HUDEP-2 (cell line): Measurements from ENCODE around the gene ARHGEF4.

Source experiments
- DNase-seq, 76 experiments: peaks; one replicate each; lab custom pipeline; 2025; ENCODE audit not compliant: unreplicated experiment in 76 of 76; lab: John Stamatoyannopoulos, UW

The ARHGEF4 gene

DNA sequence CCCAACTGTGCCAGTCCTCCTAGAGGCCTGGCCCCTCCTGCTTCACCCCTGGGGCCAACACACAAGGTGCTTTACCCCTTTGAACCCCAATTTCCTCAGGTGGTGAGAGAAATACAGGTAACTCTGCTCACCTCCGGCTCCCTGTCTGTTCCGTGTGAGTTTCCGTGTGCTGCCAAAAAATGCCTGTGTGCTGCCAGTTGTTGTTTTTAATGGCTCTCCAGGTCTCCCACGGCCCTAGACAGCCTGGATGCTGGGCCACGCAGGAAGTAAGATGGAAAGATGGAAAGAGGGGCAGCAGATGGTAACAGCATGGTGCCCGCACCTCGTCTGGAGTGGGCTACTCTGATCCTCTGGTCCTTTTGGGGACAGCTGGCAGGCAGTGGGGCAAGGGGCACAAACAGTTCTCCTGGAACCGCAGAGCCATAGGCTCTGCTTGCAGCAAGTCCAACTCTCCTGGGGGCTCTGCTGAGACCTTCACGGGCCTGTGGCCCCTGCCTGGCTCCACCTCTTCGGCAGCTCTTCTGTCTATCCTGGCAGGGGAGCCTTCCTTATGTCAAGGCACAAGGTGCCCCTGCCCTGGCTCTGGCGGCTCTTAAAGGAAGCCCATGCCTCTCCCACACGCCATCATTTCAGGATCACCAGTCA is 4.3 kb upstream of the ARHGEF4 start:
- no peak for DNase-seq

DNA sequence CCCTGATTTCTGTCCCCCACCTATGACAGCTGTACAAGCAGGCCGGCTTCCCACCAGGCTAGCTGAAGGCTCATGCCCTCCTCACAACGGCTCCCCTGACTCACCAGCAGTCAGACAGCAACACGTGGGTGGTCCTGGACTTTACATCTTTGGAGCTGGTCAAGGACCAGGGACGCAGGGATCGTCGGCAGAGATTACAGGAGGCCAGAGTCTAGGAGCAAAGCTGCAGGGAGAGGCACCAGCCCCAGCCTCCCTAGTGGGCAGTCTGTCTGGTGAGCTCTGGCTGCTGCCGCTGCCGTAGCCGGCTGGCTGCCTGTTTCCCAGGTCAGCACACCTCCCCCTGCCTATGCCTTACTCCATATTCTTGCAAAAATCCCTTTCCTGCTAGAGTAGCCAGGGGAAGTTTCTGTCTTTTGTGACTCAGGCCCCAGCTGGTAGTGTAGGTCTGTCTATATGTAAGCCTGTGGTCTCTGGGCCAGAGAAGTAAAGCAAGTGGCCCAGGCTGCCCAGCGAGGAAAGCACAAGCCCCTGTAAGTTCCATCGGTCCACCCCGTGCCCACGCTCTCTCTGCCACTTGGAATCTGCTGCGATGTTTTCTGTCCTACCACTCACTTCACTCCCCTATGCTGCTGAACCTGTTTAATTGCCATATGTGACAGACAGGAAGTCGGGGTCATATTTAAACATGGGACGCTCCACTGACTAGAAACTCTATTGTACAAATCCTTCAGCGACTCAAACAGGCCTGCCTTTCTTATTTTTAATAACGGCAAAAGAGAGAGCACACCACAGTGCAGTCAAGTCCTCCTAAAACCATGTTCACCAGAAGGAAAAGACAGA is 2.4 kb upstream of the ARHGEF4 start:
- no peak for DNase-seq

DNA sequence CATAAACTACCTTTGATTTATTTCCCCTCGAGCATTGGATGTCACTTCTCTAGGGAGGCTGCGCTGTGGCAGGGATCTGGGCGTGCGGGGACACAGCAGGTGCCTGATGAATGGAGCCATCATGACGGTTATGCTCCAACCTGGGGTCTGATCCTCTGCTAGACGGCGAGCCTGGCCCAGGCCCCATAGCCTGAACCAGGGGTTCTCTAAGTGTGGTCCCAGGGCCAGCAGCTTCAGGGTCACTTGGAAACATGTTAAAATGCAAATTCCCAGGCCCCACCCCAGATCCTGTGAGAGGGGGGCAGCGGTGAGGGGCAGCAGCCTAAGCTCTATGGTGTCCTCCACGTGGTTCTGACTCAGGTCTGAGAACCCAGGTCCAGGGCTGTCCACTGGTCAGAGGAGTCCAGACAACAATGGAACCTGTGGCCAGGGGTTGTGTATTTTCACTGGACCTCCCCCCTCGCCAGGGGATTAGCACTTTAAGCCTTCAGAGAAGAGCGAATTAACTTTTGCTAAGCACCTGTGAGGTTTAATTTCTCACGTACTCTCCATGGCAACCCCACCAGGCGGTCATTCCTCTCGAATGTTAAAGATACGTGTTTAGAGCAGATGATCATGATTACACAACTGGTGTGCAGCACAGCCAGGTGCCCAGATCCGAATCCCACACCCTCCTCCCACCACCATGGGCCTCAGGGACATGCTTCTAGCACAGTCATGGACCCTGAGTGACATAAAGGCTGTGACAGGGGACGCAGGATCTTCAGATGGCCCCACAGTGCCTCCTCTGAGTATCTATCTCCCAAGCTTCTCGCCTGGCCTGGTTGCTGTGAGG is 1.6 kb upstream of the ARHGEF4 start:
- DNase-seq = no peak

DNA sequence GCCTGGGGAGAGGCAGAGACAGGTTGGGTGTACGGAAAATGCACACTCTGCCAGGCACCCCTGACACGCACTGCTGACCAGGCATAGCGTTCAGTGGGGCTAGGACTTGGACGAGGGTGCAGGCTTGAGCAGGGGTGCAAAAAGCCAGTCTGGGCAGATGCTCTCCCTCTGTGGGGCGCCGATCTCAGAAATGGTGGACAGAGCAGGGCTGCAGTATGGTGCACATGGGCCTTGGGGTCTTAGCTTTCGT is 1.0 kb upstream of the ARHGEF4 start:
- DNase-seq = no peak

DNA sequence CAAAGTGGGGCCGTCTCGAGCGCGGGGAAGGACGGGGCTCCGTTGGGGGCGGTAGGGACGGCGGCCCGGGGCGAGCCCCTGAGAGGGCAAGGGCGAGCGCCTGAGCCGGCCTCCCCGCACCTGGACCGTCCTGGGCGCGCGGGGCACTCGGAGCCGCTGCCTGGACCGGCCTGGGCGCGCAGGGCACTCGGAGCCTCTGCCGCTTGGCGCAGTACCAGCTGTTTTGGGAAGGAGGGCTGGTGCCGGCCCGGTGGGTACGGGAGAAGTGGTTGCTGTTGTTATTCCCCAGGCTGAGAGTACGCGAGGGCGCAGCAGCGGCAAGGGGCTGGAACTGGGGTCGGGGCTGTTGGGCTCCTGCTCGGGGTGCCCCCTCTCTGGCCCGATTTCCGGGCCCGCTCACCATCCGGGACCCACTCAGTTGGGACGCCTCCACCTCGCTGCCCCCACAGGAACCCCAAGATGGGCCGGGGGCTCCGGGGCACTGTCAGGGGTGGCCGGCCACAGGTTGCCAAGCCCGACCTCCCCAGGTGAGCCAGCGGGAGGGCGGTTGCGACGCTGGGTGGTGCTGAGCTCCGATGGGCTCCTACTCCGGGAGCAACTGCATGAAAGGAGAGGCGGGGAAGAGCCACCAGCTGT is 579 bp downstream of the ARHGEF4 start:
- no peak for DNase-seq

DNA sequence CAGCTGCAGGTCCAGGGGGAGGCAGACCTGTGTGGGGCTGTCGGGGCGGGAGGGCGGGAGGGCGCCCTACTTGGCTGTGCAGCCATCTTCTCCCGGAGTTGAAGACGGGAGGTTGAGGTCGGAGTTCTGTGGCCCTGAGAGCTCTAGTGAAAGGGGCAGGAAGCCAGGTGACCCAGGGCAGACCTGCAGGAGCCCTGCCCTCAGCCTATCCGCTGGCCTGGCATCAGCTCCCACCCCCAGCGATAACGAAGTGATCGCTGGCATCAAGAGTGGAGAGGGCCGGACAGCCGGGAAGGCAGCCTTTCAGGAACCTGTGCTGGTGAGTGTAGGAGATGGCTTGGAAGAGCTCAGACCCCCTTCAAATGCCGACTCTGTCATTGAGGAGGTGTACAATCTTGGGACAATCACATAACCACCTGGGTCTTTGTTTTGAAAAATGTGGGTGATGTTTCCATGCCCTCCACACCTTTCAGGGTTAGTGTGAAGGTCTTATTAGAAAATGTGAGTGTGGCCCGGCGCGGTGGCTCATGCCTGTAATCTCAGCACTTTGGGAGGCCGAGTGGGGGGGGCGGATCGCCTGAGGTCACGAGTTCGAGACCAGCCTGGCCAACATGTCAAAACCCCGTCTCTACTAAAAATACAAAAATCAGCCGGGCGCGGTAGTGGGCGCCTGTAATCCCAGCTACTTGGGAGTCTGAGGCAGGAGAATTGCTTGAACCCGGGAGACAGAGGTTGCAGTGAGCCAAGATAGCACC is 1.3 kb downstream of the ARHGEF4 start:
- DNase-seq = no peak

DNA sequence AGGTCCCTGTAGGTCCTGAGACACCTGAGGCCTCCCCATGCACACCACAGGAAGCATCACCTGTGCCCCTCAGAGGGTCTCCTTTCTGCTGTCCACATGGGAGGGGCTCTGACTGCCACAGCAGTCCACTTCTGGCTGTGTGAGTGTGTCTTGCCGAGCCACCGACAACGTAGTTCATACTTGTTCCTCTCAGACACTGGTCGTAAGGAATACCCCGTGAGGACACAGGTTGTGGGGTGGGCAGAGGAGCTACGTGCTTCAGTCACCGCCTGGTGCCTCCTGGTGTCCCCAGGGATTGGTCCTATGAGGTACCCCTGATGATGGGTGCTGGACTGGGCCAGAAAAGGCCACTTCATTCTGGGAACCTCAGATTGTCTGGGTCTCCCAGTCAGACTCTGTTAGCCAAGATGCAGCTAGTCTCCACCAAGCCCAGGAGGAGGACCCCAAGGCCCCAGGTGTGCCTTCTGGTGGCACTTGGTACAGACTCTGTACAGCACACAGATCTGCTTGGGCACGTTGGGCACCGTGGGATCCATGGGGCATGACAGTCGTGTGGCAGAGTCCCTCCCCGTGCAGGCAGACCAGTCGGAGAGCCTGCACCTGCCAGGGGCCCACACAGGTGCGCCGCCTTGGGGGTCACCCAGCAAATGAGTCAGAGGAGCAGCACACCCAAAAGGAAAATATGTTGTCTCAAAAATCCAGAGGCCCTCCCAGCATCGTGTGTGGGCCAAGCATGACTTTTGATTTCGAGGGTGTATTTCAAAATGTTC is 2.5 kb downstream of the ARHGEF4 start:
- no peak for DNase-seq

DNA sequence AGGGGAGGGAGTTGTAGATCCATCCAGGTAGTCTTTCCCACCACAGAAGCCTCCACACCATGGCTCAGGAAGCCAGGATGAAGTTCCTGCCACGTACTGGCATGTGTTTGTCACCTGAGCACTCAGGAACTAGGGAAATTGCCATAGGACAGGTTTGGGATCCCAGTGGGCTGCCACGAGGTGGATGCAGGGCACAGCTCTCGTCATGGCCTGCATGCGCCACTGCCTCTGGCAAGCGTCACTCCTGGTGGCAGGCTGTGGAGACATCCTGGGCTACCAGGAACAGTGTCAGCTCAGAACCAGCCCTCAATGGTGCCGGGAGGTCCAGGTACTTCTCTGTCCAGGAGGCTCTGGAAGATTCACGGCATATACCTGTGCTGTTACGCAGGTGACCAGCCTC is 3.8 kb downstream of the ARHGEF4 start:
- DNase-seq = no peak

DNA sequence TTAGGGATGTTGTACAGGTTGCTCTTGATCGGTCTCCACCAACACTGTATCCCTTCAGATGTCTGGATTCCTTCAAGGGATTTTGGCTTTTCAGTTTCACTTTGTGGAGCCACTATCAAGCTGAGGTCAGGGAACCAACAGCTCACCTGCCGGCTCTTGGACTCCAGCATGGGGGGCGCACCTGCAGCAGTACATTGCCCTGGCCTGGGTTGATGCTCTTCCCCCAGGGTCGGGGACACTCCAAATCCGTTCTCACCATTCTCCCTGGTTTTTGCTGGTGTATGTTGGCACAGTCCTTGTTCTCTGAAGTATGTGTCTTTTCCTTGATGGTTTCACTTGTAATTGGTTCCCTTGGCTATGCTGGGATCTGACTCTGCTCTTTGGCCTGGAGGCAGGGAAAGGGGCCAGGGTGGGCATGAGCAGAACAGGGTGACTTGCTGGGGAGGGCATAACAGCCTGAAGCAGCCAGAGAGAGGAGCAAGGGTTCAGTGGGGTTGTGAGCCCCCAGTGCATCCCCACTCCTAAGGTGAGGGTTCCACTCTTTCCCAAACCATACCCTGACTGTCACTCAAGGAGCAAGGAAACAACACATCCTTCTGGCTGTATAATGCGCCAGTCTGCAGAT is 5.1 kb downstream of the ARHGEF4 start:
- no peak for DNase-seq

DNA sequence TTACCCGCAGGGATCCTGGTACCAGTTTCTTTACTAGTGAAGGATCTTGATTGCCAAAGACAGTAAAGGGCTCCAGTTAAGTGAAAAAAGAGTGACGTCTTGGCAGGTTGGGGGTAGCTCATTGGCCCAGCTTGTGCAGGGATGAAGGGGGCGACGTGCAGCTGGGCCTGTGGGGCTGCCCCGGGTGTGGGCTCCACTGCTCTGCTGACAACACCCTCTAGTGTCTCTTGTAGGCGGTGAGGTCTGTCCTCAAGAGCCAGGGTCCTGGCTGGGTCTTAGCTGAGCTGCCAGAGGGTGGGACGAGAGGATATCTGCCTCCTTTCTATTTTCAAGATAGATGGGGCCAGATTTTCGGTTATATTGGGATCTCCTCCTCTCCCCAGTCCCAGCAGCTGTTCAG is 6.1 kb downstream of the ARHGEF4 start:
- DNase-seq = no peak

DNA sequence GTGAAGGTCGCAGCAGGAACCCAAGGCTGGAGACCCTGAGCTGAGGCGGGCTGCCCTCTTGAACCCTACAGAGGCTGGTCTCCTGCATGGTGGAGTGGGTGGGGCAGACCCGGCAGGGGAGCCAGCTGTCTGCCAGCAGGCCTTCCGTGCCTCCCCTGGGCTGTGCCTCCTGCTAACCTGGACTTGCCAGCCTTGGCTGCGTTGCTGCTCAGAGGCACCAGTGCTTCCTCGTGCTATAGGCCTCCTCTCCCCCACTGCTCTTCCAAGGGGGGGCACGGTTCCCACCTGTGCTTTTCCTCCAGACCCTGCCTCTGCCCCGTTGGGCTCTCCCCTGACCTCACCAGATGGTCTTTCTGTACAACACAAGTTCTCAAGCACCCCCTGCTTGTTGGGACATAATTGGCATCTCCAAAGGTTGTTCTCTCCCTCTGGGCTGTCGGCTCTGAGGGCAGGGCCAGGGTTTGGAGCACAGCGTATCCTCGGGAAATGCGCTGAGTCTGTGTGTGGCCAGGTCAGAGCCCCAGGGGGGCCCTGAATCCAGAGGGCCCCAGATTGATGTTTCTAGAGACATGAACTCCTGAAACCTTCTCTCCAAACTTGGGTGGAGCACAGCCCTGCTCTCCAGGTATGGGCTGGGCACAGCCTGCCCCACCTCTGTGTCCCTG is 6.7 kb downstream of the ARHGEF4 start:
- no peak for DNase-seq

DNA sequence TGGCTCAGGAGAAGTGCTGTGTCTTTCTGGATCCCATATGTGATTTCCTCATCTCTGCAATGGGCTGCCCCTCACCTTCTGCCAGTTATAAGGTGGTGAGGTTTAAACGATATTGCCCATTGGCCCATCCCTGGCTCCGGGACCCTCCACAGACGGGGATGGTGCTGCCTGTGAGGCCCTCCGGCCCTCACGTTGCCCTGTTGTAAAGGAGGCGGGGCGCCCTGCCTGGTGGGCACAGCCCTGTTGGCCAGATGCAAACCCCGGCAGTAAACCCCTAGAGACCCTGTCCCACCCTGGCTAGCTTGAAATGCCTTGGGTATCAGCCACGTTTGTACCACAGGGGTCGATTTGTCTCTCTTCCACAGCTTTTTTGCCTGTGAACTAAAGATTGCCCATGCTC is 7.4 kb downstream of the ARHGEF4 start:
- no peak for DNase-seq

DNA sequence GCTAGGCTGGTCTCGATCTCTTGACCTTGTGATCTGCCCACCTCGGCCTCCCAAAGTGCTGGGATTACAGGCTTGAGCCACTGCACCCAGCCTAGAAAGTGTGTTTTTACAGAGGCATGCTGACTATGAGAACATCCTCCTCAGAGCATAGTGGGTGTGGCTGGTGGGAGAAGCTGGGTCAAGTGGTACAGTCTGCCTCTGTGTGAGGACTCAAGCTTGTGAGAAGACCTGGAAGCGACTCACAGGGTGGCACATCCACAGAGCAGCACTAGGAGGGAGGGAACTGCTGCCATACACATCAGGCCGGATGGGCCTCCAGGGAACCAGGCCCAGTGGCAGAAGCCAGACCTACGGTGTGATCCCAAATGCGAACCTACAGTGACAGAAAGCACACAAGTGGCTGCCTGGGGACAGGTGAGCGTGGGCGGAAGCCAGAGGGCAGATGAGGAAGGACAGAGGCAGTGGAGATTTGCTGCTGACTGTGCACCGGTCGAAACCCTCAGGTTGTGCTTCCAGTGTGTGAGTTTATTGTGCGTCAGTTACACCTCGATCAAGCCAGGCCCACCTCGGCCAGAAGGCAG is 8.9 kb downstream of the ARHGEF4 start:
- DNase-seq = no peak

DNA sequence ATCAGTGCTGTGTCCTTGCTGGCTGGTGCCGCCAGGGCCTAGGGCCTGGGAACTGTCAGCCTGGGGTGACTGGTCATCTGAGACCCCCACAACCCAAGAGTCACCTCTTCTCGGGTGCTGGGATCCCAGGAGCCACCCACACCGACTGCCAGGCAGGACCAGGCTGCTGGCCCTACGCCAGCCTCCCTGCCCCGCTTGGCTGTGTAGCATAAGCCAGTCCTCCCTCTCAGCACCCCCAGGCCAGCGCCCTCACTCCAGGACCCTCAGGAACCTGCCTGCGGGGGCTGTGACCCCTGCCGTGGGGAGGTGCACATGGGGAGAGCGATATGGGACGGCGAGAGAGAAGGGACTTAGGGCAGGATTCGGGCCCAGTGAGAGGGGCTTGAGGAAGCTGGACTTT is 9.5 kb downstream of the ARHGEF4 start:
- no peak for DNase-seq

DNA sequence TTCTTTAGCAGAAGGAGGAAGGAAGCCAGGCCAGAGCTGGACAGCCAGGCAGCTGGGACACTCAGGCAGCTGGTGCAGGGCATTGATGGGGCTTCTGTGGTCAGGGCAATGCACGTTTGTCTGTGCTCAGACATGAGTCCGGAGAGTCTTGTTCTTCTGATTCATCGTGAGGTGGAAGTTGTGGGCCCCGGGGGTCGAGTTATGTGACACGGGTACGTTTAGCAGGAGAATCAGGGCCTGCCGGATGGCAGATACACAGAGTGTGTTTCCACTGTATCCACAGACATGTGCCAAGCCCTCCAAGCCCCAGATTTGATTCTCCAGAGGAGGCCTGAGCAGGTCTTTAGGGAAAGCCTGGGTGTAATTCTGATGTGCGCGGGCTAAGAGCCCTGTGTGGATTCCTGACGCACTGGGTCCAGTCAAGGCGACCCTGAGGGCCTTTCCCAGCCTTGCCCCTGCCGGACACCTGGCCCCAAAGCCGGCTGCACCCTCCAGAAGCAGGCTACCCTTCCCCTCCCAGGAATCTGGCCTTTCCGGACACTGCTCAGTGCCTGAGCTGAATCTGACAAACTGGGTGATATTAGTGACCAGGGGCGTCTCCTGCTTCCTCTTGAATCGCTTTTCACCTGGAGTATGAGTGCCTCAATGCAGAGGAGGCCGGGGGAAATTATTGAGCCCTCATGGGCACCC is 10.1 kb downstream of the ARHGEF4 start:
- no peak for DNase-seq

DNA sequence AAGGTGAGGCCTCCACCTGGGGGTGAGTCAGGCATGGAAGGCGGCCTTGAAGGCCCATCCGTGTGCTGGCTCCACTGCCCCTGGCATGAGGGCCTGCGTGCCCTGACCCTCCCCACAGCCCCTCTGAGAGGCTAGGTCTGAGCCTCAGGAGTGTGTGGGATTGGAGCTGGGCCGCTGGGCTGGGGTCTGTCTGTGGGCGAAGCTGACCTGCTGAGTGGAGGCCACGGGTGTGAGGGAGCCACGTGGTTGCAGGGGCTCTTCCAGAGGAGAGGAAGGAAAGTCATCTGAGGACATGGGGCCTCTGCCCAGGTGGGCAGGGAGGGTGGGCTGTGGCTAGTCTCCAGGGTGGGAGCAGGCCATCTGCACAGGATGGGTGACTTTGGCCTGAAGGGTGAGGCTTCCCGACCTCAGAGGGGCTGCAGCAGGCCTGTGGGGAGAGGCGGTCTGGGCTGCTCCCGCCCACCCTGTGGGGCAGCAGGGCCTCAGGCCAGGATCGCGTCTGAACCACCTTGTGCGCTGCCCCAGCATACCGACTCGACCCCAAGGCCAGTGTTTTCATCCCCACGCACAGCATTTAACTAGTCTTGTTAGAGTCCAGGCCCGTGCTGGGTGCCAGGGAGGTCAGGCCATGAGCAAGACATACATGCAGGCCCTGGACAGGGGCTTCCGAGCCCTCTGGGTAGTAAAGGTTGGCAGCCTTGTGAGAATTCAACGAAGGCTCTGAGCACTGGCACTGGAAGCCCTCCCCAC is 11.2 kb downstream of the ARHGEF4 start:
- DNase-seq = no peak

DNA sequence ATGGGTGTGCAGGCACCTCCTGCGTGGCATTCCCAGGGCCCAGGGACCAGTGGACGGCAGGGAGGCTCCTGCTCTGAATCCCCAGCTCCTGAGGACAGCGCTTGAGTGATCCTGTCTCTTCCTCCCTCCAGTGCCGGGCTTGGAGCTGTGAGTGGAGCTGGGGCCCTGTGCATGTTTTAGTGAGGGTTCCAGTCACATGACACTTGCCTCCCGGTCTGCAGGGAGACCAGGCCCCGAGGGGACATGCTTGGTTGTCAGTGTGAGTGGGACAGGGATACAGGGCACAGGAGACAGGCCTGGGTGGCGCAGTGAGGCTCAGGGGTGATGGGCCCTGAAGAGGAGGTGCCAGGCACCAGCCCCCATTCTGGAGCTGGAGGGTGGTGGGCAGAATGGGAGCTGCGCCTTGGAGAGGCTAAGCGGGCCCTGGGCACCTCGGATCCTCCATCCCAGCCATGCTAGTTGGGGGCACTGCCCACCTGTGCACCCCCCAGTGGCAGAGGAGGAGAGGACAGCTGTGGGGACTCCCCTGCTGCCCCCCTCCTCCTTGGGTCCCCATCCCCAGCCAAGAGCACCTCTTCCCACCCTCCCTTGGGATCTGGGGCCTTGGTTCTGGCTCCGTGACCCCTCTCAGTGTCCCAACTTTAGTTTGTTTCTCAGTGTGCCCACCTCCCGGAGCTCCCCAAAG is 12.0 kb downstream of the ARHGEF4 start:
- DNase-seq = no peak
